ENCODE data around the gene LRRC36.
"Not testable (repeated sequence)": the region's sequence is repeated elsewhere in the genome, so short reads cannot be mapped to it uniquely, and the experiment has no call there.

The LRRC36 gene

GRCh38 chr16:67409631-67410030 lies 83.0 kb downstream of the LRRC36 start:
- H3K36me3 Mint-ChIP-seq, result no peaks in the 10 kb centered on the region
- no peaks in the 10 kb centered on the region for H3K9me3 Mint-ChIP-seq (ENCODE audit: low read depth)

GRCh38 chr16:67411339-67411738 lies 84.7 kb downstream of the LRRC36 start:
- H3K4me1 Mint-ChIP-seq (ENCODE audit: low read depth), result peaks cover 5% of the 10 kb centered on the region
- H3K27me3 Mint-ChIP-seq, result peaks cover 6% of the 10 kb centered on the region
- no peak overlapping the region for H3K27ac Mint-ChIP-seq
- H3K4me3 Mint-ChIP-seq, result no peak overlapping the region
- no peaks in the 10 kb centered on the region for H3K36me3 Mint-ChIP-seq
- H3K9me3 Mint-ChIP-seq (ENCODE audit: low read depth), result no peaks in the 10 kb centered on the region

More at GRCh38 chr16:67409631-67410030, 83.0 kb downstream of the LRRC36 start:
- Mint-ChIP-seq H3K27ac (no peak overlapping the region), H3K4me3 (no peak overlapping the region), H3K27me3 (peaks cover 4% of the 10 kb centered on the region), H3K4me1 (ENCODE audit: low read depth) (peaks cover 3% of the 10 kb centered on the region)

- peaks cover 9% of the 10 kb centered on the region for H3K27me3 Mint-ChIP-seq
- H3K36me3 Mint-ChIP-seq, result no peaks in the 10 kb centered on the region
- no peaks in the 10 kb centered on the region for H3K9me3 Mint-ChIP-seq (ENCODE audit: low read depth)
- H3K27ac Mint-ChIP-seq, result no peak overlapping the region
- no peak overlapping the region for H3K4me3 Mint-ChIP-seq
- peaks cover 9% of the 10 kb centered on the region for H3K4me1 Mint-ChIP-seq (ENCODE audit: low read depth)
Observed at GRCh38 chr16:67412294-67412693, 85.7 kb downstream of the LRRC36 start.

GRCh38 chr16:67413978-67414911 lies 87.6 kb downstream of the LRRC36 start:
- Mint-ChIP-seq H3K27ac (no peak overlapping the region), H3K4me3 (peak overlapping the region; percentile 30), H3K36me3 (no peaks in the 10 kb centered on the region), H3K4me1 (ENCODE audit: low read depth) (peaks cover 10% of the 10 kb centered on the region), H3K9me3 (ENCODE audit: low read depth) (no peaks in the 10 kb centered on the region), H3K27me3 (peaks cover 11% of the 10 kb centered on the region)

GRCh38 chr16:67415421-67415820 lies 88.8 kb downstream of the LRRC36 start:
- Mint-ChIP-seq H3K27me3 (peaks cover 16% of the 10 kb centered on the region), H3K4me3 (peak overlapping the region; percentile 77)
- H3K36me3 Mint-ChIP-seq; H3K27ac Mint-ChIP-seq; H3K9me3 Mint-ChIP-seq (ENCODE audit: low read depth); H3K4me1 Mint-ChIP-seq (ENCODE audit: low read depth): not testable (repeated sequence)

GRCh38 chr16:67415872-67416793 lies 89.5 kb downstream of the LRRC36 start, which contains the start of gene ZDHHC1:
Gene ZDHHC1, minus strand, starts transcription at chr16:67416477. Its CDS starts 8,702 bp downstream, at chr16:67407775.
- Mint-ChIP-seq H3K9me3 (ENCODE audit: low read depth) (no peaks in the 10 kb centered on the region), H3K27ac (no peak within 1 kb of the TSS), H3K4me1 (ENCODE audit: low read depth) (peaks cover 10% of the 10 kb centered on the region), H3K4me3 (peak within 1 kb of the TSS; percentile 86), H3K27me3 (peaks cover 16% of the 10 kb centered on the region), H3K36me3 (no peaks in the 10 kb centered on the region)

- Mint-ChIP-seq H3K27me3 (peaks cover 17% of the 10 kb centered on the region), H3K27ac (no peak overlapping the region), H3K9me3 (ENCODE audit: low read depth) (no peaks in the 10 kb centered on the region), H3K4me3 (peak overlapping the region; percentile 44), H3K4me1 (ENCODE audit: low read depth) (peaks cover 10% of the 10 kb centered on the region), H3K36me3 (no peaks in the 10 kb centered on the region)
Observed at GRCh38 chr16:67417333-67418061, 90.9 kb downstream of the LRRC36 start.

GRCh38 chr16:67419502-67419901 lies 92.9 kb downstream of the LRRC36 start:
- no peaks in the 10 kb centered on the region for H3K36me3 Mint-ChIP-seq
- H3K4me1 Mint-ChIP-seq (ENCODE audit: low read depth), result peaks cover 7% of the 10 kb centered on the region
- H3K27ac Mint-ChIP-seq, result no peak overlapping the region
- no peaks in the 10 kb centered on the region for H3K9me3 Mint-ChIP-seq (ENCODE audit: low read depth)
- H3K27me3 Mint-ChIP-seq, result peaks cover 14% of the 10 kb centered on the region
- H3K4me3 Mint-ChIP-seq, result no peak overlapping the region

GRCh38 chr16:67419931-67420330 lies 93.3 kb downstream of the LRRC36 start:
- Mint-ChIP-seq H3K4me3 (no peak overlapping the region), H3K36me3 (no peaks in the 10 kb centered on the region), H3K9me3 (ENCODE audit: low read depth) (no peaks in the 10 kb centered on the region), H3K4me1 (ENCODE audit: low read depth) (peaks cover 7% of the 10 kb centered on the region), H3K27me3 (peaks cover 14% of the 10 kb centered on the region), H3K27ac (no peak overlapping the region)

GRCh38 chr16:67421030-67421429 lies 94.4 kb downstream of the LRRC36 start:
- peaks cover 5% of the 10 kb centered on the region for H3K4me1 Mint-ChIP-seq (ENCODE audit: low read depth)
- H3K9me3 Mint-ChIP-seq (ENCODE audit: low read depth), result no peaks in the 10 kb centered on the region
- H3K36me3 Mint-ChIP-seq, result no peaks in the 10 kb centered on the region
- peaks cover 15% of the 10 kb centered on the region for H3K27me3 Mint-ChIP-seq
- no peak overlapping the region for H3K4me3 Mint-ChIP-seq
- no peak overlapping the region for H3K27ac Mint-ChIP-seq

- no peak overlapping the region for H3K27ac Mint-ChIP-seq
- H3K4me1 Mint-ChIP-seq (ENCODE audit: low read depth), result no peaks in the 10 kb centered on the region
- peaks cover 16% of the 10 kb centered on the region for H3K27me3 Mint-ChIP-seq
- no peak overlapping the region for H3K4me3 Mint-ChIP-seq
- H3K9me3 Mint-ChIP-seq (ENCODE audit: low read depth), result no peaks in the 10 kb centered on the region
- no peaks in the 10 kb centered on the region for H3K36me3 Mint-ChIP-seq
Observed at GRCh38 chr16:67423015-67423414, 96.4 kb downstream of the LRRC36 start.

- Mint-ChIP-seq H3K27ac (no peak overlapping the region), H3K4me3 (no peak overlapping the region), H3K9me3 (ENCODE audit: low read depth) (no peaks in the 10 kb centered on the region), H3K4me1 (ENCODE audit: low read depth) (no peaks in the 10 kb centered on the region), H3K36me3 (no peaks in the 10 kb centered on the region), H3K27me3 (peaks cover 16% of the 10 kb centered on the region)
Observed at GRCh38 chr16:67423611-67424260, 97.1 kb downstream of the LRRC36 start.

- no peak overlapping the region for H3K27ac Mint-ChIP-seq
- no peaks in the 10 kb centered on the region for H3K4me1 Mint-ChIP-seq (ENCODE audit: low read depth)
- no peak overlapping the region for H3K4me3 Mint-ChIP-seq
- H3K9me3 Mint-ChIP-seq (ENCODE audit: low read depth), result no peaks in the 10 kb centered on the region
- no peaks in the 10 kb centered on the region for H3K36me3 Mint-ChIP-seq
- peaks cover 21% of the 10 kb centered on the region for H3K27me3 Mint-ChIP-seq
Observed at GRCh38 chr16:67424261-67424615, 97.6 kb downstream of the LRRC36 start.

- Mint-ChIP-seq H3K4me1 (ENCODE audit: low read depth) (no peaks in the 10 kb centered on the region), H3K4me3 (no peak overlapping the region), H3K27ac (no peak overlapping the region), H3K36me3 (no peaks in the 10 kb centered on the region), H3K27me3 (peaks cover 17% of the 10 kb centered on the region), H3K9me3 (ENCODE audit: low read depth) (no peaks in the 10 kb centered on the region)
Observed at GRCh38 chr16:67425061-67425460, 98.4 kb downstream of the LRRC36 start.
